GM18499 (cell line): ENCODE measurements around the gene ZNF827.

Experiments used
- ATAC-seq: cut with Tn5 transposase; IDR thresholded peaks from one replicate; pipeline ENCODE4 v1.9.1; 2021; ENCODE audit warnings: moderate number of reproducible peaks; ENCODE audit not compliant: insufficient read depth, unreplicated experiment

The ZNF827 gene

GRCh38 chr4:145734576-145735346 is 203.9 kb downstream of the ZNF827 start:
- ATAC-seq: peak; percentile 52

- no peak for ATAC-seq
Observed at GRCh38 chr4:145734031-145734430, 204.6 kb downstream of the ZNF827 start.

DNA sequence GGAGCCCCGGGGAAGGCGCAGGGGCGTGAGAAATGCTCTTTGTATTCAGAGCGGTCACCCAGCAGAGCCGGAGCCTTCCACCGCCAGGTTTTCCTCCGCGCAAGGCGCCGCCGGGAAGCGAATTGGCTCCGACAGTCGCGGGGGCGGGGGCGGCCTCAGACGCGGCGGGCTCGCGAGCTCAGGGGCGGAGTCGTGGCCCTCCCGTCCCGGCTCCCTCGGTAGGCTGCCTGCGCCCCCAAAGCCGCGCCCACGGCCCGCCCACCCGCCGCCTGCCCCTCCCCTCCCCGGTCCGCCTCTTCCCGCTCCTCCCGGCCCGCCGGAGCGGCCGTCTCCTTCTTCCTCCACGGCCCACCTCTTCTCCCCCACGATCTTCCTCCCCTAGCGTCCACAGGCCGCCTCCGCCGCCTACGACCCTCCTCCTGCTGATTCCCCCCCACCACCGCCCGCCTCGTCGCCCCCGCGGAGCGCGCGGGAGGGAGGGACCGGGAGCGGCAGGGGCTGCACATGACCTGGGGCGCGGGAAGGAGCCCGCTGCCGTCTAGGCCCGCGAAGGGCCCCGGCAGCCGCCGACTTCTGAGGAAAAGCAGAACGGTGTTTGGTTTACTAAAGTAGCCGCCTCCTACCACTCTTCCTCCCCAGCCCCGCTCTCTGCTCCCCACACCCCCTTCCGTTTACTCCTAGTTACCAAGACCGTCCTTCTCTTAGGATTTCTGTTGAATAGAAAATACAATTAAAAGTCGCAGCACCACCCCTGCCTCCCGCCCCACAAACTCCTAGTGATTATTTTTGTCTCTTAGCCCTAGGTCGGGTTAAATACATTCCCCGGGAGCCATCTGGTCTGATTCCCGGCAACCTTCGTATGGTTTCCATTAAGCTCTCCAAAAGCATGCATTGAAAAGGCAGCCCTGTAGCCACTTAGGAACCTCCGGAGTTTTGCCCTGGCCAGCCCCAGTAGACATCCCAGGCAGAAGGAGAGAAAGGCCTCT is 205.4 kb downstream of the ZNF827 start:
- no peak for ATAC-seq

DNA sequence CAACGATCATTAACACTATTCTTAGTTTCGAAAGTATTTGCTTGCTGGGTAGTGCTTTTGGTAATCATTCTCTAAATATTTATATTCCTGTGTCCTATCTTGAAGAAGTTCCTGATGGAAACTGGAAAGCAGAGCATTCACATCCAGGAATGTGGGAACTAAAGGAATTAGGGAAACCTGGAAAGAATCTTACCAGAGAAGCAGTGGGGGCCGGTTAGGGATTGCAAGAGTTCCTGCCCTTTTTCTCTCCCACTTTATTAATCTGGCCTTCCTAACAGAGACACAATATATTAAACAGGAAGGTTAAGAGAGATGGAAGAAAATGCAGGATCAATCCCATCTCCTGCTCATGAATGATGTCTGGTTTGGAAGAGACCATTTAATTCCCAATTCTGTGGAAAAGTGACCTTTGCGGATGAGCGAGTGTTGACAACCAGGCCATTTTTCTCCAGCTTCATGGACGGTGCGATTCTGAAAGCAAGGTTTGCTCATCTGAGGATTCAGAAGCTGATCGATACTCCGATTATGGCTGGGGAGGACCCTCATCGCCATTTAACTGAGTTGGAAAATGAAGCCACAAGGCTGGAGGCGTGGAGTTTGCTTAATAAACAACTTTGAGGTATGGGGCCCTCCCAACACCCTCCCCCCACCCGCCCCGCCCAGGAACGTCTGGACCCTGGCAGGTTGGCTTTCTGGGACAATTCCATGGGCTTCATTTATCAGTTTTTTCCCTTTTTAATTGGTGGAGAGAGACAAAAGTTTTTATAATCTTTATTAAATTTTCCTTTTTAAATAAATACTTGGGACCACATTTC is 206.4 kb downstream of the ZNF827 start:
- ATAC-seq: no peak

DNA sequence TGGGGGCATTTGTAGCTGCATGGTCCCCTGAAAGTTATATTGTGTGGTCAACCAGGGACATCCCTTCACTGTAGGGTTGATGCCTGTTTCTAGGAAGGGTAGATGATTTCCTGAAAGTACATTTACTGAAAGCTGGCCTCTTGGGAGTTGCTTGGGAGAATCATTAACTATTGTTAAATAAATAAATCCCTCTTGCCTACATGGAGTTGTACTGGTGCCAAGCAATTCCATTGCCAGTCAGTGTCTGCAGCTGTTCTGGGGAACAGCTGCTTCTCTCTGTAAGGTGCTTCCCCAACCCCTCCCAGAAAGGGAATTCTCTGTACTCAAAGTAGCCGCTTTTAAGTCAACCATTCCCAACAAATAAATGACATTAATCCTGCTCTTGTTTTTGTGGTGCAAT is 207.6 kb downstream of the ZNF827 start:
- ATAC-seq: no peak

- ATAC-seq: no peak
Observed at GRCh38 chr4:145730026-145730425, 208.6 kb downstream of the ZNF827 start.

DNA sequence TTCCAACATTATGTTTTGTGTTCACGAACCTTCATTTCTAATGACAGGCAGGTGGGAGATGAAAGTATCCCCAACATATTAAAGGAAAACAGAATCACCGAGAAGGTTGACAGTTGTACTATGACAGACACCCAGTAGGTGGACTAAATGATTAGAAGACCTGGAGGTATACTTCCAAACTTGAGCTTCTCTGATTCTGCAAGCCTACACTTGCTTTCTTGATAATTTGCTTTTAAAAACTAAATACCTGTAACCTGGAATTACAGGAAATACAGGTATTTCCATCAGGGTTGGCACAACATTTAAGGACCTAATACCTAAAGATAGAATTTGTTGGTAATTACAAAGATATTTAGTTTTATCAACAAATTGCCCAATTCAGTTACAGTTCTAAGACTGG is 215.3 kb downstream of the ZNF827 start:
- no peak for ATAC-seq

DNA sequence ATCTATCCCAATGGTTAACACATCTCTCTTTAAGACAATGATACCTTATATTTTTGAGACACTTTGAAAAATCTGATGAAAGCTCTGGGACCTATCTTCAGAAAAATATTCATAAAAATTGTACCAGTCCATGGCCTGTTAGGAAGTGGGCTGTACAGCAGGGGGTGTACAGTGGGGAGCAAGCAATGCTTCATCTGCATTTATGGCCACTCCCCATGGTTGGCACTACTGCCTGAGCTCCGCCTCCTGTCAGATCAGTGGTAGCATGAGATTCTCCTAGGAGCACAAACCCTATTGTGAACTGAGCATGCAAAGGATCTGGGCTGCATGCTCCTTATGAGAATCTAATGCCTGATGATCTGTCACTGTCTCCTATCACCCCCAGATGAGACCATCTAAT is 216.1 kb downstream of the ZNF827 start:
- no peak for ATAC-seq

DNA sequence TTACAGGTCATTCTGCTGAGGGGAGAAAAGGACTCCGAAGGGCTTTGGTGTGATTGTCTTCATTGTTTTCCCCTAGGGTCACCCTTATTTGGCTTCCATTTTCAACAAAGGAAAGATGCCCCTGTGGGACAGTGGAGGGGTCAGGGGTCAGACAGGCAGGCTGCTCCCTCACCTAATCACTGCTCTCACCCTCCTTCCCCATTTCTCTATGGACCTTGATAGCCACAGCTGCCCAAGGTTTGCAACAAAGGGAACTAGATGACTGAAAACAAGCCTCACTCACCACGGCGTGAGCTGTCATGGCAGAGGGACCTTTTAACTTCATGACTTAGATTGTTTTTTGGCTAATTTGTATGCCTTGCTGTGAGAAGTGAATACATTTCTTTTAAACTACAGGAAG is 218.0 kb downstream of the ZNF827 start:
- peak; percentile 20 for ATAC-seq

DNA sequence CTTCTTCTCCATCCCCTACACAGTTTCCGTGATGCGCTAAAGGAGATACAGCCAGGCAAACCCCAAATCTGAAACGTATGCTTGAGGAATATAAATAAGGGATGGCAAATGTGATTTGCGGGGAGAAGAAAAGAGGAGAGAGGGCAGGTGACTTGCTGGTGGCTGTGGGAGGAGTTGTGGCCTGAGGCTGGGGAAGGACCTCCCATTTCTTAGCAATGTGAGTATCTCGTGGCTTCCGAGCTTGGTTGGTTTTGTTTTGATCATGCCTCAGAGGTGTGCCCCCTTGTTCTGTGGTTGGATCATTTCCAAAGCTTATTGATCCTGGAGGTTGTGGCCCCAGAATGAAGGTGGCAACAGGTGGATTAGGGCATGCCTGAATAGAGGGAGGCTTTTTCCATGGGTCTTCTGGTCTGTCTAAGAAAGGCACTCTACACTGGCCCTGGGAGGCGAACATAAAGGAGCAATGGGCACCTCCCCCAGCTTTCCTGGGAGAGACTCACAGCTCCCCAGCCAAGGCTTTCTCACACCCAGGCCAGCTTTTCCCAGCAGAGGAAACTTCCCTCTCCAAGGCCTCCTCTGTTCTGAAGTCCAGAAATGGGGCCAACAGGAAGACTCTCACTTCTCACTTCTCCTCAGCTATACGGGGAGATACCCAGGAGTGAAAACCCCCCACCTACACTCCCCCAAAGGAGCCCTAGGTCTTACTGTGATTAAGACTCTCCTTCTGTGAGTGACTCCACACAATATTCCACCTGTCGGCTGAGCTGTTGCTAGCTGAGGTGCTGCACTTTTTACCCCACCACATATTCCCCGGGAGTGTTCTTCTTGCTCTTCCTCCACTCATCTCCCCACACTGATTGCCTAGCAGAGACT is 218.6 kb downstream of the ZNF827 start:
- ATAC-seq: peak; percentile 70

DNA sequence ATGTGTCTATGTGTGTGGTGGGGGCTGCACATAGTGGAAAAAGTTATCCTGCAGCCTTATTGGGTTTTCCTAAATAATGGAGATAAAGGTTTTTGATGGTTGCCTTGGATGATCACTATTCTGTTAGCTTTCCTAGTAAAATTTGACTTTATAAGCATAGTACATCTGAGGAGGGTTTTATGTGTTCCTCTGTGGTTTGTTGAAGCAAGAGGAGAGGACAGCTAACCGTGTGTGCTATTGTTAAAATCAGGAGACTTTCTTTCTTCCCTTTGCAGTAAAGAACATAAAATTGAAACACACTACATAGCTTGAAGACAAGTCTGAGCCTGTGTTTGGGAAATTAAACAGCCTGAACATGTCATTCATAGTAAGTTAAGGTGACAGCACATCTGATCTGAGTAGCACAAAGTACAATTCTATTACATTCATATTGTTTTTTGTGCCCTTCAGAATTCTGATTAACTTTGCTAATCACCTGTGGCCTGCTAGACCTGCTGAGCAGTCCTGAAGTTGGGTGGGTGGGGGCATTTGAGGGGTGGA is 221.9 kb downstream of the ZNF827 start:
- no peak for ATAC-seq

DNA sequence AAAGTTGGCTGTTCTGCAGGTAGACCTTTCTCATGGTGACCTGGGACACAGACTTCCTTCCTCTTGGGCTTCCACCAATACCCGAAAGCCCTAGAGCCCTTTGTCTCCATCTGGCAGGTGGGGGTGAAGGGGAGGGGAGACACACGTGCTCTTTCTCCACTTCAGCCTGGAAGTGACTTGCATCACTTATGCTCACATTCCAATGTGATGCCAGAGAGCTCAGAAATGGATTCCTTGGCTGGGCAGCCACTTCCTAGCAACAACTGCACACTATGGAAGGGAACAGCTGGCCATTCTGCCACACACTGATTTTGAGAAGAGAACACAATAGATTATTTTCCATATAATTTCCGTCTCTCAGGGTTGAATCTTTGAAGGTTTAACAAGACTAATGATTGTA is 222.4 kb downstream of the ZNF827 start:
- ATAC-seq: no peak

GRCh38 chr4:145709843-145710242 is 228.8 kb downstream of the ZNF827 start:
- ATAC-seq: no peak

- ATAC-seq: no peak
Observed at GRCh38 chr4:145709336-145709735, 229.3 kb downstream of the ZNF827 start.
